Activated CD4-positive, alpha-beta memory T cell treated with anti-CD3 and anti-CD28 coated beads, Interleukin-2, amount 10 ng/mL, durations not matched to agents 7 days and 5 days (primary cell): ENCODE data around the gene MKS1. TPM values are rescaled to one million over a fixed set of nuclear protein-coding genes. Genes with fewer than 3 reads are reported as not detected.
A peak's percentile ranks its signal among the peaks of the same experiment; 100 is the strongest.

ENCODE experiments used
- CTCF ChIA-PET: fragments of 350-600 bp; sonication (Branson Sonifier 250); formaldehyde crosslinking; loops from one replicate; lab custom pipeline; 2021; ENCODE audit warnings: antibody characterized with exemption, inconsistent platforms; lab: Charles Lee
- POLR2A ChIA-PET: fragments of 350-600 bp; sonication (Branson Sonifier 250); formaldehyde crosslinking; loops from one replicate; lab custom pipeline; 2021; ENCODE audit warnings: antibody characterized with exemption; lab: Charles Lee
- DNase-seq: peaks from one replicate; pipeline ENCODE4 v3.0.0-alpha.2; 2020
- H3K27ac Mint-ChIP-seq: one replicate; pipeline ENCODE4 v1.8.0; 2021; ENCODE audit warnings: mild to moderate bottlenecking, mixed read lengths
- H3K27me3 Mint-ChIP-seq: one replicate; pipeline ENCODE4 v1.8.0; 2021; ENCODE audit warnings: mixed read lengths
- H3K36me3 Mint-ChIP-seq: one replicate; pipeline ENCODE4 v1.8.0; 2021; ENCODE audit warnings: low read depth, mixed read lengths
- H3K4me1 Mint-ChIP-seq: one replicate; pipeline ENCODE4 v1.8.0; 2021; ENCODE audit warnings: mixed read lengths
- H3K4me3 Mint-ChIP-seq: one replicate; pipeline ENCODE4 v1.8.0; 2021; ENCODE audit warnings: mild to moderate bottlenecking, mixed read lengths
- H3K9me3 Mint-ChIP-seq: one replicate; pipeline ENCODE4 v1.8.0; 2021; ENCODE audit warnings: mixed read lengths
- total RNA-seq, 2 experiments: library from RNA; stranded (reverse); gene quantifications; one replicate each; pipeline ENCODE4 v1.2.3, GENCODE V29; 2021

Gene MKS1
- total RNA-seq, 2 experiments from 2014 or later: 18.7 to 19.8 TPM

GRCh38 chr17:58172369-58173071 is 46.5 kb downstream of the MKS1 start:
- CTCF ChIA-PET: interaction anchor here (0.6 to 4.0 kb wide), 23 partner anchors 9 to 316 kb away, joined by 3 to 83 read pairs (median 5); partner anchors contain the start of gene DYNLL2
- H3K9me3 Mint-ChIP-seq: no peaks in the 10 kb centered on the region
- POLR2A ChIA-PET: interaction anchor here (0.7 to 1.4 kb wide), 3 partner anchors 16 to 460 kb away, joined by 3 read pairs; no protein-coding TSS in a partner anchor
- peak; percentile 69 for DNase-seq
- H3K4me1 Mint-ChIP-seq: peaks cover 29% of the 10 kb centered on the region
- no peak overlapping the region for H3K27ac Mint-ChIP-seq
- H3K36me3 Mint-ChIP-seq: no peaks in the 10 kb centered on the region
- peaks cover 14% of the 10 kb centered on the region for H3K27me3 Mint-ChIP-seq
- no peak overlapping the region for H3K4me3 Mint-ChIP-seq

- no peaks in the 10 kb centered on the region for H3K36me3 Mint-ChIP-seq
- no peaks in the 10 kb centered on the region for H3K9me3 Mint-ChIP-seq
- no peak overlapping the region for H3K4me3 Mint-ChIP-seq
- peaks cover 29% of the 10 kb centered on the region for H3K4me1 Mint-ChIP-seq
- peak overlapping the region; percentile 62 for H3K27ac Mint-ChIP-seq
- H3K27me3 Mint-ChIP-seq: peaks cover 27% of the 10 kb centered on the region
- no peak for DNase-seq
- ChIA-PET POLR2A (interaction anchor here (0.7 to 1.9 kb wide), 5 partner anchors 13 to 461 kb away, joined by 3 to 14 read pairs (median 4); partner anchors contain the start of genes DYNLL2 and SRSF1), CTCF (interaction anchor here (0.7 to 4.0 kb wide), 13 partner anchors 14 to 311 kb away, joined by 3 to 83 read pairs (median 4); partner anchors contain the start of gene MKS1)
These were observed 48.4 kb downstream of the MKS1 start for GRCh38 chr17:58170622-58171021.

DNA sequence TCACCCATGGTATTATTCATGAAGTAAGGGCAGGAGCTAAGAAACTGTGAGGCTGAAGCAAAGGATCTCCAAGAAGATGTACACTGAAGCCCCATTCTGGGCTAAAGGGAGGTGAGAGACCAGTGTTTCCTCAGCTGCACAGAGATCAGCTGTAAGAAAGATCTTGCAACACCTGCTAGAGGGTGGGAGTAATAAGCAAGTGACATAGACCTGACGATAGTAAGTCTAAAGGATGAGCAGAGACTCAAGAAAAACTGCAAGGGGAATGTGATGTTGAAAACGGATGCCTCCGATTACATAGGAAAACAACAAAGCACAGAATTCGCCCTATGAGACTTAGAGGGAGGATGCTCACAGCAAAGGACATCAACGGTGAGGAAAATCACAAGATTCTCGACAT is 52.4 kb downstream of the MKS1 start, which contains the start of gene OR4D2:
Gene OR4D2, plus strand, starts transcription at position 301 of the 400 bp plus-strand sequence. CDS start 2,674 bp downstream, outside the sequence.
- DNase-seq: no peak
- H3K4me3 Mint-ChIP-seq: no peak within 1 kb of the TSS
- no peak within 1 kb of the TSS for H3K27ac Mint-ChIP-seq
- peaks cover 34% of the 10 kb centered on the region for H3K27me3 Mint-ChIP-seq
- H3K4me1 Mint-ChIP-seq: peaks cover 19% of the 10 kb centered on the region
- H3K36me3 Mint-ChIP-seq: no peaks in the 10 kb centered on the region
- no peaks in the 10 kb centered on the region for H3K9me3 Mint-ChIP-seq
- ChIA-PET POLR2A (interaction anchor here (0.8 to 1.6 kb wide), 3 partner anchors 10 to 159 kb away, joined by 3 to 4 read pairs (median 3); partner anchors contain the start of gene SRSF1), CTCF (interaction anchor here (1.2 to 1.4 kb wide), 2 partner anchors 10 to 13 kb away, joined by 3 to 4 read pairs; no protein-coding TSS in a partner anchor)

DNA sequence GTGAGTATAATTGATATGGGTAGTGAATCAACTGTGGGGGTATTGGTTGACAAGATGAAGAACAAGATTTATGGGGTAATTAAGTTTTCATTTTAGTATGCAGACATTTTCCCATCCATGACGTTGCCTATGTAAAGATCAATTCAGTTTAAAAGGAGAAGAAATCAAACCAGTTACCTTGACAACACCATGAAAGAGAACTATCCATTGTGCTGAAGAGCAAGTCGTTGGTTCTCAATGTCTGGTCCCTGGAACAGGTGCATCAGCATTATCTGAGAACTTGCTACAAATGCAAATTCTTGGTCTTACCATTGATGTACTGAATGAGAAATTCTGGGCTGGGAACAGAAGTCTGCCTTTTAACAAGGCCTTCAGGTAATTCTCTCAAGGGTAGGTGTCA is 53.1 kb downstream of the MKS1 start:
- Mint-ChIP-seq H3K4me1 (peaks cover 14% of the 10 kb centered on the region), H3K27me3 (peaks cover 34% of the 10 kb centered on the region), H3K4me3 (no peak overlapping the region), H3K9me3 (no peaks in the 10 kb centered on the region), H3K36me3 (no peaks in the 10 kb centered on the region), H3K27ac (no peak overlapping the region)
- DNase-seq: no peak
- CTCF ChIA-PET: interaction anchor here (1.2 to 1.4 kb wide), 3 partner anchors 9 to 12 kb away, joined by 3 to 4 read pairs (median 3); no protein-coding TSS in a partner anchor
- POLR2A ChIA-PET: no interaction called here

GRCh38 chr17:58161566-58161965 is 57.5 kb downstream of the MKS1 start:
- H3K27me3 Mint-ChIP-seq: peaks cover 26% of the 10 kb centered on the region
- DNase-seq: no peak
- POLR2A ChIA-PET: interaction anchor here (1.1 kb wide), 1 partner anchor 8 kb away, joined by 4 read pairs; no protein-coding TSS in a partner anchor
- no peaks in the 10 kb centered on the region for H3K36me3 Mint-ChIP-seq
- H3K4me3 Mint-ChIP-seq: no peak overlapping the region
- H3K4me1 Mint-ChIP-seq: peaks cover 22% of the 10 kb centered on the region
- CTCF ChIA-PET: interaction anchor here (0.6 kb wide), 1 partner anchor 378 kb away, joined by 3 read pairs; no protein-coding TSS in a partner anchor
- no peak overlapping the region for H3K27ac Mint-ChIP-seq
- H3K9me3 Mint-ChIP-seq: no peaks in the 10 kb centered on the region

DNA sequence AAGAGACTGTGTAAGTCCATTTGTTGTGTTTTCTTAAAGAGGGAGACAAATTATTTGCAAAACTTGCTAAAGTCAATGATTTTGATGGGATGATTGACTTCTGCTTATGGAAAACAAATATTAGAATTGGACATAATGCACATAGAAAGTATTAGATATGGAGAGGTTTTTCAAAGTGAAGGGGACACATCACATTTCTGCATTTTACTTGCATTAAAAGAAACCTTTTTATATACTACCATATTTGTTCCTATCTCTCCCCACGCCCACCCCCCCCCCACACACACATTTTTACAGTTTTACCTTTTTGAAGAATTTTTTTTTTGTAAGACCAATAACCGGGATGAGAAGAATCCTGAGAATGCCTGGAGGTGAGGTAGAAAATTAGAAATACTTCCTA is 60.9 kb downstream of the MKS1 start:
- CTCF ChIA-PET: interaction anchor here (2.1 kb wide), 1 partner anchor 14 kb away, joined by 8 read pairs; no protein-coding TSS in a partner anchor
- no peak overlapping the region for H3K4me3 Mint-ChIP-seq
- peaks cover 4% of the 10 kb centered on the region for H3K9me3 Mint-ChIP-seq
- POLR2A ChIA-PET: interaction anchor here (1.4 to 2.0 kb wide), 2 partner anchors 11 to 473 kb away, joined by 3 to 11 read pairs; no protein-coding TSS in a partner anchor
- H3K27ac Mint-ChIP-seq: no peak overlapping the region
- H3K4me1 Mint-ChIP-seq: peaks cover 52% of the 10 kb centered on the region
- peaks cover 9% of the 10 kb centered on the region for H3K27me3 Mint-ChIP-seq
- DNase-seq: no peak
- peaks cover 8% of the 10 kb centered on the region for H3K36me3 Mint-ChIP-seq

- Mint-ChIP-seq H3K4me1 (peaks cover 63% of the 10 kb centered on the region), H3K27me3 (peaks cover 6% of the 10 kb centered on the region), H3K4me3 (peak overlapping the region; percentile 77), H3K36me3 (peaks cover 8% of the 10 kb centered on the region), H3K9me3 (peaks cover 4% of the 10 kb centered on the region), H3K27ac (peak overlapping the region; percentile 65)
- CTCF ChIA-PET: interaction anchor here (1.0 to 1.9 kb wide), 5 partner anchors 8 to 34 kb away, joined by 3 to 6 read pairs (median 4); partner anchors contain the start of gene OR4D2
- POLR2A ChIA-PET: interaction anchor here (0.9 to 2.0 kb wide), 7 partner anchors 10 to 475 kb away, joined by 3 to 14 read pairs (median 4); partner anchors contain the start of genes OR4D2 and SRSF1
- DNase-seq: peak; percentile 67
These were observed 61.9 kb downstream of the MKS1 start for GRCh38 chr17:58156839-58157803.

Other genes starting within 250 kb of the MKS1 start
- gene VEZF1, start 231.0 kb downstream of the MKS1 start, total RNA-seq: 10 to 100 TPM; 44.6 to 46.6 TPM
- gene SRSF1, start 212.0 kb downstream of the MKS1 start, total RNA-seq: 100 to 1,000 TPM; 298 to 304 TPM
- 10 to 100 TPM; 29.4 to 29.7 TPM for gene DYNLL2, start 135.8 kb downstream of the MKS1 start, total RNA-seq
- under 1 TPM; 0.83 to 0.88 TPM for gene OR4D1, start 70.9 kb downstream of the MKS1 start, total RNA-seq
- gene OR4D2, start 52.3 kb downstream of the MKS1 start, total RNA-seq: not detected
- gene EPX, start 26.5 kb downstream of the MKS1 start, total RNA-seq: not detected
- not detected for gene LPO, start 19.3 kb upstream of the MKS1 start, total RNA-seq
- gene MPO, start 61.7 kb upstream of the MKS1 start, total RNA-seq: under 1 TPM; 0.08 to 0.38 TPM
- gene TSPOAP1, start 109.5 kb upstream of the MKS1 start, total RNA-seq: 10 to 100 TPM; 60.9 to 69.4 TPM
- 10 to 100 TPM; 85.8 to 91.0 TPM for gene SUPT4H1, start 132.9 kb upstream of the MKS1 start, total RNA-seq
- gene RNF43, start 198.3 kb upstream of the MKS1 start, total RNA-seq: not detected